ENCODE data around the gene EPAS1. TPM values are rescaled to one million over a fixed set of nuclear protein-coding genes. Genes with fewer than 3 reads are reported as not detected.

Gene EPAS1
- total and polyA plus RNA-seq, 2 of the 8 experiments (the other 6 are each of a cell fraction or from before 2014, with no cell fraction given), result 2.0 to 4.9 TPM

DNA sequence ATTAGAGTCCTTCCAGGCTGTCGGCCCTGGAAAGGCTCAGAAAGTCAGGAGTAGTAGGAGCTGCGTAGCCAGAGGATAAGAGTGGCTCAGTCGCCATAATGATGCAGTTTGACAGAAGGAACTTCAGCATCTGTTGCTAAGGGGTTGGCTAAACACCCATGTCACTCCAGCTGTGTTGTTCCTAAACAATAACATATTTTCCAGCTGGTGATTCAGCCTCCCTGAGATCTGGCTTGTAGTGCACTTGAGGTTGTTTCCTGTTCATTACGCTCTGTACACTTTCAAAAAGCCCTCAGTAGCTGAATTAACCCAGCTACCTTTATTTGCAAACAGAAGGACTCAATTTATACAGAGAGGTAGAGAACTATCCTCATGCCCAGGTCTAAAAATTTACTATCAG is 39.7 kb upstream of the EPAS1 start:
- Histone ChIP-seq H2BK15ac (ENCODE audit: low read length) (no peak overlapping the region), H3K56ac (replicated peaks; ENCODE audit: insufficient read length, low read depth, low read length) (no peak overlapping the region), H3K4me3 (ENCODE audit: extremely low read depth in 1 of 4, insufficient read depth in 2 of 4, low read depth in 3 of 4, low read length in 4 of 4) (no peak overlapping the region), H3K23me2 (ENCODE audit: low read depth, low read length) (no peaks in the 10 kb centered on the region; the same call in 1 of the 2 replicates), H3K18ac (ENCODE audit: extremely low read depth, low read length) (no peak overlapping the region), H3K27ac (ENCODE audit: low read depth, low read length) (no peak overlapping the region), H4K91ac (replicated peaks; ENCODE audit: insufficient read length, low read length) (no peak overlapping the region), H3K9ac (replicated peaks in 1 of 4; ENCODE audit: extremely low read depth in 1 of 4, low read depth in 3 of 4, low read length in 3 of 4) (no peak overlapping the region), H3K4me2 (ENCODE audit: insufficient read depth in 1 of 2, low read depth in 2 of 2, low read length in 2 of 2) (no peak overlapping the region), H2AK5ac (ENCODE audit: low read depth, low read length) (no peak overlapping the region), H3K4ac (replicated peaks; ENCODE audit: insufficient read length, low read depth, low read length) (no peak overlapping the region), H2BK20ac (ENCODE audit: low read length) (no peak overlapping the region), H4K8ac (ENCODE audit: extremely low read depth, insufficient read depth, low read length) (no peak overlapping the region), H4K20me1 (replicated peaks in 1 of 2; ENCODE audit: control insufficient read depth in 1 of 2, insufficient read depth in 2 of 2, low read length in 2 of 2) (no peaks in the 10 kb centered on the region), H2BK5ac (ENCODE audit: low read depth, low read length) (no peak overlapping the region), H3K79me1 (ENCODE audit: low read depth, low read length) (no peaks in the 10 kb centered on the region), H4K5ac (ENCODE audit: insufficient read length, low read depth, low read length) (no peak overlapping the region), H2BK12ac (ENCODE audit: low read depth, low read length) (no peak overlapping the region), H3K36me3 (ENCODE audit: control insufficient read depth in 2 of 4, insufficient read depth in 4 of 4, low read length in 3 of 4) (no peaks in the 10 kb centered on the region), H3K27me3 (replicated peaks in 1 of 4; ENCODE audit: control insufficient read depth in 3 of 4, extremely low read depth in 1 of 4, insufficient read depth in 3 of 4, low read length in 3 of 4) (peaks cover 0 to 2% (median 0%) of the 10 kb centered on the region in 4 experiments; a peak in 1 of 7 replicates), H2BK120ac (replicated peaks; ENCODE audit: low read depth, low read length) (no peak overlapping the region), H3K9me3 (ENCODE audit: insufficient read depth in 2 of 2, low read depth in 1 of 2, low read length in 1 of 2) (no peaks in the 10 kb centered on the region), H3K14ac (ENCODE audit: insufficient read length) (no peak overlapping the region), H3K23ac (ENCODE audit: insufficient read length) (no peak overlapping the region), H2AFZ (ENCODE audit: low read length) (no peak overlapping the region), H3K79me2 (ENCODE audit: control insufficient read depth in 1 of 2, insufficient read depth in 2 of 2, low read length in 2 of 2) (no peaks in the 10 kb centered on the region), H3K4me1 (replicated peaks in 1 of 4; ENCODE audit: control insufficient read depth in 3 of 4, insufficient read depth in 4 of 4, low read length in 3 of 4) (no peaks in the 10 kb centered on the region)
- DNase-seq (ENCODE audit: low read depth in 1 of 2, low spot score in 2 of 2), result no peak
- WGBS, 2 experiments (ENCODE audit: extremely low coverage in 1 of 2, insufficient coverage in 1 of 2, insufficient read length in 1 of 2, insufficient replicate concordance in 2 of 2, low coverage in 1 of 2, low lambda C conversion rate in 2 of 2, missing lambda C conversion rate in 1 of 2), result 66% methylated on average over 4 of the region's 4 CpGs; no CpG with 5 or more reads in 1 of the 2 experiments
- no peak for FAIRE-seq
- ChIA-PET POLR2A (ENCODE audit: partially characterized antibody) (no interaction called here), CTCF (ENCODE audit: partially characterized antibody) (interaction anchor here (0.6 kb wide), 1 partner anchor 42 kb away, joined by 3 read pairs; no protein-coding TSS in a partner anchor)
- no peak for TF ChIP-seq GABPA (IDR thresholded peaks at IDR 0.05; ENCODE audit: borderline replicate concordance, insufficient read depth, low read length)
- no peak for TF ChIP-seq YY1 (IDR thresholded peaks at IDR 0.05; ENCODE audit: low read depth, low read length)
- TF ChIP-seq CTCF (IDR thresholded peaks at IDR 0.05; ENCODE audit: control extremely low read depth in 1 of 3, insufficient read depth in 1 of 3, low read depth in 1 of 3, low read length in 3 of 3), result no peak
- TF ChIP-seq HDAC2 (IDR thresholded peaks at IDR 0.05; ENCODE audit: borderline replicate concordance in 1 of 2, low read depth in 2 of 2, low read length in 2 of 2), result no peak
- no peak for TF ChIP-seq SIN3A (conservative IDR thresholded peaks at IDR 0.05 in 1 of 2, IDR thresholded peaks at IDR 0.05 in 1 of 2; ENCODE audit: low read depth in 1 of 2, low read length in 2 of 2)
- TF ChIP-seq TEAD4 (IDR thresholded peaks at IDR 0.05; ENCODE audit: low read depth, low read length), result no peak
- TF ChIP-seq RAD21 (IDR thresholded peaks at IDR 0.05 in 1 of 2, conservative IDR thresholded peaks at IDR 0.05 in 1 of 2; ENCODE audit: low read depth in 2 of 2, low read length in 2 of 2), result no peak
- TF ChIP-seq CHD1 (IDR thresholded peaks at IDR 0.05; ENCODE audit: low read depth, low read length), result no peak
- no peak for TF ChIP-seq KDM4A (IDR thresholded peaks at IDR 0.05; ENCODE audit: low read depth, low read length, severe bottlenecking)
- no peak for TF ChIP-seq ASH2L (IDR thresholded peaks at IDR 0.05; ENCODE audit: low read length)
- TF ChIP-seq SIRT6 (IDR thresholded peaks at IDR 0.05; ENCODE audit: low read length), result no peak
